HS-27A (cell line): ENCODE data around the gene TMEM19.
A peak's percentile ranks its signal among the peaks of the same experiment; 100 is the strongest.
"Not testable (repeated sequence)": the region's sequence is repeated elsewhere in the genome, so short reads cannot be mapped to it uniquely, and the experiment has no call there.

Source experiments
- DNase-seq: peaks from one replicate; pipeline ENCODE4 v3.0.0-alpha.2; 2012; ENCODE audit warnings: low read depth, missing footprints

Gene TMEM19

DNA sequence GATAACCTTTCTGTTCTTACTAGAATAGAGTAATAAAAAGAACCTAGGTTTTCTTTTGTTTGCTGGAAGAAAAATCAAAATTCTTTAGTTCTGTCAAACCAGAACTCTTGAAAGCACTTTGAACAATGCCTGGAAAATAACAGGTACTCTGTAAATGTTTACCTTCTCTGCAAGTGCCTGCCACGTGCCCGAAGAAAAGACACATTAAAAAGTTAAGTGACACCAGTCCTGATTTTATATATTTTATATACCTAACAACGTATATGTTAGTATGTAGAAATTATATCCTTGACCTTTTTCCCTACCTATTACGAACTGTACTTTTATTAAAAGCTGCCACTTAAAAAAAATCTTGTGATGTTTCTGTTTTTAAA lies 20.8 kb upstream of the TMEM19 start:
- no peak for DNase-seq

DNA sequence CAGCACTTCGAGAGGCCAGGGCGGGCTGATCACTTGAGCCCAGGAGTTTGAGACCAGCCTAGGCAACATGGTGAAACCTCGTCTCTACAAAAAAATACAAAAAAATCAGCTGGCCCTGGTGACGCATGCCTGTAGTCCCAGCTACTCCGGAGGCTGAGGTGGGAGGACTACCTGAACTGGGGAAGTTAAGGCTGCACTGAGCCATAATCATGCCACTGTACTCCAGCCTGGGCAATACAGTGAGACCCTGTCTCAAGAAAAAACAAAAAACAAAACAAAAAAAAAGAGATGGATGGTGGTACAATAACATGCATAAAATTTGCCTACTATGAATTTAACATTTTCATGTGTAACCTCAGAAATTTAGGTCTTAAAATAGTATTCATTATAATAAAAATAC lies 19.6 kb upstream of the TMEM19 start:
- no peak for DNase-seq

DNA sequence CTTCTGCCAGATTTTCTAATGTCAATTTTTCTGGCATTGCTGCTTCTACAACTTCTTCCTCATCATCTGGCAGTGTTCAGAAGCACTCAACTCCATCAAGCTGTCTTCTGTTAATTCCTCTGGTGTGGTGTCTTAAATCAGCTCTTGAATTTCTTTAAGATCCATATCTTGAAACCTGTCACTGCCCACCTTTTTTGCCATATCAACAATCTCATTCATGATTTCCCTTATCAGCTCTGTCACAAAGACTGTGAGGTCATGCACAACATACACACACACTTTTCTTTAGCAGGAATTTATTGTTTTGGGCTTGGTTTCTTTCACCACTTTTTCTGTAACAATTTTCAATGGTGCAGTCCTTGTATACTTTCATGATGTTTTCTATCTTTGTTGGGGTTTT lies 14.6 kb upstream of the TMEM19 start:
- DNase-seq = no peak

DNA sequence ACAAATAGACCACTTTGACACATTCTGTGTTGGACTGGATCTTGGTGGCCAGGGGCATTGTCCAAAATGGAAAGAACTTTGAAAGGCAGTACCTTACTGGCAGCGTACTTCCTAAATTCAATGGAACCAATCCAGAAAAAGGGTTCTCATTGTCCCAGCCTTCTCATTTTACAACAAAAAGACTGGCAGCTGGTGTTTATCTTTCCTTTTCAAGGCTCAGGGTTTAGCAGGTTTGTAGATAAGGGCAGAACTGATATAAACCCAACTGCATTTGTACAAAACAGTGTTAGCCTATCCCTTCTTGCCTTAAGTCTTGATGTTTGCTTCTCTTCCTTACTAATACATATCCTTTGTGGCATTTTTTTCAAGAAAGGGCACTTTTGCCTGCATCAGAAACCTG lies 14.1 kb upstream of the TMEM19 start:
- DNase-seq = no peak

DNA sequence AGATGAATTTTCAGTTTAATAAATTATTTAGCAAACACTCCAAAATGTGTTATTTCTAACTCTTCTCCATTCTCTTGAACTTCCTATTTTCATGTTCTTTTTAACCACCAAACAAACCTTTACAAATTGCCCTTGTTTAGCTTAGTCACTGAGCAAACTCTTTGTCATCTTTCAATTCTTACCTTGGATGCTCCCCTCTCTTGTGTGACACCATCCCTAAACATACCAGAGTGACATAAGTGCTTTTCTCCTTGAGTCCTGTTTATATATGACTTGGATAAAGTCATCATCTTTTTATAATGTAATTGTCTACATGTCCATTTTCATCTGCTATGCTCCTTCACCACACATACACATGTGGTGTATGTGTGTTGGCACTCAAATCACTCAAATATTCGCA lies 3.4 kb upstream of the TMEM19 start:
- no peak for DNase-seq

DNA sequence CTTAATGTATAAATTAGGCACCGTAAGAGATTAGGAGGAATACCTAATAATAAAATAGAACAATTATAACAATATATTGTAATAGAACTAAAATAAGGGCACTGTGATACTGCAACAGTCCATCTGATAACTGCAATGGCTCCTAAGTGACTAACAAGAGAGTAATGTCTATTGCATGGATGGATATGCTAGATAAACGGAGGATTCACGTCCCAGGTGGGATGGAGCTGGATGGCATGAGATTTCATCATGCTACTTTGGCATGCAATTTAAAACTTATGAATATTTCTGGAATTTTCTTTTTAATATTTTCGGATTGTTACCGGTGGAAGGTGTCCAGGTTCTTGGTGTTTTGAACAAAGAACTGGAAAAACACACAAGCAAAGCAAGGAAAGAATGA lies 2.2 kb upstream of the TMEM19 start:
- no peak for DNase-seq

DNA sequence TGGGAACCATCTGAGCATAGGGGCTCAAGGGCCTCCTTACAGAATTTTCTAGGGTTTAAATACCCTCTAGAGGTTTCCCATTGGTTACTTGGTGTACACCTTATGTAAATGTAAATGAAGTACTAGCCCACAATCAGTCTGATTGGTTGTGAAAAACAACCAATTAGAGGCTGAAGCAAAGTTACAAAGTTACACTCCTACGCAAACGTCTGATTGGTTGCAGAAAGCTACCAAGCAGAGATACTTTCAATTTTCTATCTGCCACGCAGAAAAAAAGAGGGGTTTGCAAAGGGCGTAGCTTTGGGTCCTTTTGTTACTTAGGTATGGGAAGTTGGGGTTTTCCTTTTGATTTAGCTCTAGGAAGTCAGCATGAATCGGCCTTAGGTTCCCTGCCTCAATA lies 1.8 kb upstream of the TMEM19 start:
- DNase-seq = no peak

DNA sequence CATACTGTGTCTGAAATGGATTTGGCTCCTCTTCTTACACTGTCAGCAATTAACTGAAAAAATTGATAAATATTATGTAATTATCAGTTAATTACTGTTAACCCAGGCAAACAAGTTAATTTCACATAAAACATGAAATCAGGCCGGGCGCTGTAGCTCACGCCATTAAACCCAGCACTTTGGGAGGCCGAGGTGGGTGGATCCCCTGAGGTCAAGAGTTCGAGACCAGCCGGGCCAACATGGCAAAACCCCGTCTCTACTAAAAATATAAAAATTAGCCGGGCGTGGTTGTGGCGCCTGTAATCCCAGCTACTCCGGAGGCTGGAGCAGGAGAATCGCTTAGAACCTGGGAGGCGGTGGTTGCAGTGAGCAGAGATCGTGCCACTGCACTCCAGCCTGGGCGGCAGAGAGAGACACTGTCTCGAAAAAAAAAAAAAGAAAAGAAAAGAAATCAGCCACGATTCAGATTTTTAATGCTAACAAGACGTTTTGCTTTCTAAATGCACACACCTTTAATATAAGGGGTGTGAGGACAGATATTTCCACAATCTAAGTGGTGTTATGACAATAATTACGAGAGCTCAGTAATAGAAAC lies 473 bp upstream of the TMEM19 start:
- no peak for DNase-seq

DNA sequence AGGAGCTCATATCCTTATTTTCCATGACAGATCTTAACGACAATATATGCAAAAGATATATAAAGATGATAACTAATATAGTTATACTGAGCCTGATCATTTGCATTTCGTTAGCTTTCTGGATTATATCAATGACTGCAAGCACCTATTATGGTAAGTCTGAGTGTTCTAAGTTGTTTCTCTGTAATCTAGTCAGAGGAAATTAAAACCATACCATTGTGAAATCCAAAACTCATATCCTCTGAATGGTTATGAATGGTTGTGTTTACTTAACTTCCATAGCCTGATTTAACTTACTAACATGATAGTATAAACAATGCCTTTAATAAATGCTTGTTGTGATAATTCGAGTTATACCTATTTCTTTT lies 760 bp downstream of the TMEM19 start:
- DNase-seq = no peak

DNA sequence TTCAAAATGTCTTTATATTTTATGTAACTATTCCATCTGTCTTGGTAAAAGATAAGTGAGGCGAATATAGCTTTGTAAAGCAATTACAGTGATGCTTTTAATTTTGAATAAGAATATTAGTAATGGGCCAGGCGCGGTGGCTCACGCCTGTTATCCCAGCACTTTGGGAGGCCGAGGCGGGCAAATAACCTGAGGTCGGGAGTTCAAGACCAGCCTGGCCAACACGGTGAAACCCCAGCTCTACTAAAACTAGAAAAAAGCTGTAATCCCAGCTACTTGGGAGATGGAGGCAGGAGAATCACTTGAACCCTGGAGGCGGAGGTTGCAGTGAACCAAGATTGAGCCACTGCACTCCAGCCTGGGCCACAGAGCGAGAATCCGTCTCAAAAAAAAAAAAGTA lies 1.3 kb downstream of the TMEM19 start:
- DNase-seq = not testable (repeated sequence)

DNA sequence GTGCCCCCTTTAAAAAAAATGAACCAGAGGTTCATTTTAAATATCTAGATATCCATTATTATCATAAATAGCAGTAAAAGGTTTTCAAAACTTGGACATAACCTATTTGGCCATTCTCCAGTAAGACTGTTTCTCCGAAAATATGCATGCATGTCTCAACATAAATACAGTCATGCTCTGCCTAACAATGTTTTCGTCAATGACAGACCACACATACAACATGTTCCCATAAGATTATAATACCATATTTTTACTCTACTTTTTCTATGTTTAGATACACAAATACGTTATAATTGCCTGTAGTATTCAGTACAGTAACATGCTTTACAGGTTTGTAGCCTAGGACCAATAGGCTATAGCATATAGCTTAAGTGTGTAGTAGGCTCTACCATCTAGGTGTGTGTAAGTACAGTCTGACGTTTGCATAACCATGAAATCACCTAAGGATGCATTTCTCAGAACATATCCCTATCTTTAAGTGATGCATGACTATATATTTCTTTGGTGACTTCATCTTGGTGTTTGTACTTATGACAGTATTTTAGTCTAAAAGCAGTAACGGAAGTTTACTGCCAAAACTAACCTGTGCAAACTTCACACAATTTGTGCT lies 3.2 kb downstream of the TMEM19 start:
- DNase-seq = no peak

DNA sequence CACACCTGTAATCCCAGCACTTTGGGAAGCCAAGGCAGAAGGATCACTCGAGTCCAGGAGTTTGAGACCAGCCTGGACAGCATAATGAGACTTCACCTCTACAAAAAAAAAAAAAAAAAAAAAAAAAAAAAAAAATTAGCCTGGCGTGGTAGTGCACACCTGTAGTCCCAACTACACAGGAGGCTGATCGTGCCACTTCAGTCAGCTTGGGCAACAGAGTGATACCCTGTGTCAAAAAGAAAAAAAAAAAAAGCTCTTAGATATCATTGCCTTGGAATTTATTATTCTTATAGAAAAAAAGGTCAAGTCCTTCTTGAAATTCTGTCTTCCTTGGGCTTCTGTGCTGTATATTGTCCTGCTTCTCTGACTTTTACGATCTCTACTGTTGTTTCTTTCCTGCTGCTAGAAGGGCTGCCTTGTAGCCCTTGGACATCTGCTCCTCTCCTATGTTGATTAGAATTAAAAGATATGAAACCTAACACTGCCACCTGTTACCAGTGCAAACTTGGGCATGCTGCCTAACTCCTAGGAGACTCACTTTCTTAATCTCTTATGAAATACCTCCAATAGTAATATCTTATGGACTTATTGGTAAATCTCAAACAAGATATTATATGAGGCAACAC lies 5.7 kb downstream of the TMEM19 start:
- DNase-seq = no peak

DNA sequence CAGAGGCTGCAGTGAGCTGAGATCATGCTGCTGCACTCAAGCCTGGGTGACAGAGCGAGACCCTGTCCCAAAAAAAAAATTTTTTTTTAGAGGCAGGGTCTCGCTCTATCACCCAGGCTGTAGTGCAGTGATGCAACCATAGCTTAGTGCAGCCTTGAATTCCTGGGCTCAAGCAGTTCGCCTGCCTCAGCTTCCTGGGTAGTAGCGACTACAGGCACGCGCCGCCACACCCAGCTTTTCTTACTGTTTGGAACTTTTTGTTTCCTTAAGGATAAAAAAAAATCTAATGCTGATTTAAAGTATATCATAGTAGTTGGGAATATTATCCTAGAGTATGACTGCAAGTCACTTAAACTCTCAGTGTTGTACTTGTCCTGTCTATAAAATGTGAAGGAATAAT lies 7.2 kb downstream of the TMEM19 start:
- no peak for DNase-seq

DNA sequence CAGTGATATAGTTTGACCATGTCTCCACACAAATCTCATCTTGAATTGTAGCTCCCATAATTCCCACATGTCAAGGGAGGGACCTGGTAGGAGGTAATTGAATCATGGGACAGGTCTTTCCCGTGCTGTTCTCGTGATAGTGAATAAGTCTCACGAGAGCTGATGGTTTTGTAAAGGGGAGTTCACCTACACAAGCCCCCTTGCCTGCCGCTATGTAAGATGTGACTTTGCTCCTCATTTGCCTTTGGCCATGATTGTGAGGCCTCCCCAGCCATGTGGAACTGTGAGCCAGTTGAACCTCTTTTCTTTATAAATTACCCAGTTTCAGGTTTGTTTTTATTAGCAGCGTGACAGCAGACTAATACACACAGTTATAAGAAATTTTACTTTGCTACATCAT lies 7.8 kb downstream of the TMEM19 start:
- not testable (repeated sequence) for DNase-seq

DNA sequence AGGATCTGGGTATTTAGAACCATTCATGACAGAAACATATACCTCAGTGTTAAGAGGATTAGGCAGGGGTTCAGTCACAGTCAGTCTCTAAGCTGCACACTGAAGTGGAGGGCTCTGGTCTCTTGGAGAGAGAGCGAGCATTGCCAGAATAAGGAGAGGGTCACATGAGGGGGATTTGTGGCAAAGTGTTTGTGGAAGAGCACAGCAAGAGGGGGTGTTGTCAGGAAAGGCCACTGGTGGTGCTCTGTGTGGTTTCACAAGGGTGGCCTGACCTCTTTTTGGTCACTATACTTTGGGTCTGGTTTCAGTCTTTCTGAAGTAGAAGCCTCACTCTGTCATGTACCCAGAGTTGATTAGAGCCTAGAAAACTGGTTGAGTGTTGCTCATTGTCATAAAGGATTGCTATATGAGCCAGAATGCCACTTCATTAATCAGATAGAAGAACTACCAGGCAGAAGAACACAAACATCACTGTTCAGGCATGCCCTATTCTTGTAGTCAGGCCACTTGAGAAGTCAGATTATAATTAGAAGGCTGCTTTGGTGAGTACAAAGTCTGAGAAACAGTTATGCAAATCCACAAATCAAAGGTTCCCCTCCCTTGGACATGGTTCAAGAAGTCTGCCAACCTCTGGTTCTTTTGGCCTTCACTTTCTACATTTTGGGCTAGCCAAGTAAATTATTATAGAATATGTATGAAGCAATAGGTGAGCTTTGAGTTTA lies 8.4 kb downstream of the TMEM19 start:
- DNase-seq = no peak

DNA sequence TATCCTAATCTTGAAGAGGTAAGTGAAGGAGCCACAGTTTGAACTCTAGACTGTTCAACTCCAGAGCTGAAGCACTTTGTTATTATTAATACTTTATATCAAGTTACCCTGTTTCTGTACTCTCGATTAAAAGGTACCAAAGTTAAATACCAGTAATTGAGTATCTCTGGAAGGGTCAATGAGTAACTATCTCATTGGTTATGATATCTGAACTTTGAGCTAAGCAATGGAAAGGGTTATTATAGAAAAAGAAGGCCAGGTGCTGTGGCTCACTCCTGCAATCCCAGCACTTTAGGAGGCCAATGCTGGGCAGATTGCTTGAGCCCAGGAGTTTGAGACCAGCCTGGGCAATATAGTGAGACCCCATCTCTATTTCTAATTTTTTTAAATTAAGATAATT lies 9.9 kb downstream of the TMEM19 start:
- no peak for DNase-seq

DNA sequence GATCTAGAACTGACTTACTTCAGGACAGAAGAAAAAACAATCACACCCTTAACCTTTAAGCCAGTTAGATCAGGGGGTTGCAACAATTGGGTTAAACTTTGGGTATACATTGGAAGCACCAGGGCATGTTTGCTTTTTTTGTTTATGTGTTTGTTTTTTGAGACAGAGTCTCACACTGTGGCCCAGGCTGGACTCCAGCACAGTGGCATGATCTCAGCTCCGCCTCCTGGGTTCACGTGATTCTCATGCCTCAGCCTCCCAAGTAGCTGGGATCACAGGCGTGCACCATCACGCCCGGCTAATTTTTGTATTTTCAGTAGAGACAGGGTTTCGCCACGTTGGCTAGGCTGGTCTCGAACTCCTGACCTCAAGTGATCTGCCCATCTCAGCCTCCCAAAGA lies 16.3 kb downstream of the TMEM19 start:
- DNase-seq = not testable (repeated sequence)

DNA sequence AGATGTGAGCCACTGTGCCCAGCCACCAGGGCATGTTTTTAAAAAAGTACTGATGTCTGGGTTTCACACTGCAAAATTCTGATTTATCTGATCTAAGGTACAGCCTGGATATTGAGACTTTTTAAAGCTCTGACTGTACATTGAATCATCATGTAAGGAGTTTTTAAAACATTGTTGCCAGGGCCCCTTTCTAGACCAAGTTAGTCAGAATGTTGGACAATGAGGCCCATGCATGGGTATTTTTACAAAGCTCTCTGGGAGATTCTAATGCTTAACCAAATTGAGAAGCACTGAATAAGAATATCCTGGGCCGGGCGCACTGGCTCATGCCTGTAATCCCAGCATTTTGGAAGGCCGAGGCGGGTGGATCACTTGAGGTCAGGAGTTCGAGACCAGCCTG lies 16.7 kb downstream of the TMEM19 start:
- no peak for DNase-seq

DNA sequence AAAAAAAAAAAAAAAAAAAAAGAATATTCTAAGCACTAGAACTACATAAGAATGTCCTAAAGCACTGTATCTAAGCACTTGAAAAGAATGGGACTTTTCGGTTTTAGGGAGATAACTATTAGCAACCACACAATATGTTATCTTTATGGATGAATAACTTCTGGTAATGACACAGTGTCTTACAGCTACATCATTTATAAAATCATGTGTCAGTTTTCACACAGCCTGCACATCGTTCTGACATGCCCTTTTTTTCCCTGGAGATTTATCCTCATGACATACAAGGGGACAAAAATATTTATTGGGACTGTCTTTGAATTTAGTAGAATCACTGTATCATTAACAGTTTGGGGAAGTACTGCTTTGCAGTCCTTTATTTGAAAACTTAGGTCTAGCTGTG lies 17.3 kb downstream of the TMEM19 start:
- DNase-seq = no peak

DNA sequence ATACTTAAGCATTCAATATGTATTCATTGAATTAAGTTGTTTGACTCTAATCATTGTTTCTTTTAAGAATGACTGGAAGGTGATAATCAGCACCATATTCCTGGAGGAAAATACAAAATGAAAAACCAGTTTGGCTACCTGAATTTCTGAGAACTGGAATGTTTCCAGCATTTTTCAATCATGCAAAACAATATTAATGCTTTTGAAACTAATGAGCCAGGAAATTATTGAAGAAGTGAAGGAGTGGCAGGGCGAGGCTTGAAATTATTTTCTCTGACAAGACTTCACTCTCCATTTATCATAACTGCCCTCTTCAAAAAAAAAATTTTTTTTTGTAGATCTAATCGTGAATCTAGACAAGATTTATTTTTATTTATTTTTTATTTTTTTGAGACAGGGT lies 19.0 kb downstream of the TMEM19 start:
- DNase-seq = no peak

DNA sequence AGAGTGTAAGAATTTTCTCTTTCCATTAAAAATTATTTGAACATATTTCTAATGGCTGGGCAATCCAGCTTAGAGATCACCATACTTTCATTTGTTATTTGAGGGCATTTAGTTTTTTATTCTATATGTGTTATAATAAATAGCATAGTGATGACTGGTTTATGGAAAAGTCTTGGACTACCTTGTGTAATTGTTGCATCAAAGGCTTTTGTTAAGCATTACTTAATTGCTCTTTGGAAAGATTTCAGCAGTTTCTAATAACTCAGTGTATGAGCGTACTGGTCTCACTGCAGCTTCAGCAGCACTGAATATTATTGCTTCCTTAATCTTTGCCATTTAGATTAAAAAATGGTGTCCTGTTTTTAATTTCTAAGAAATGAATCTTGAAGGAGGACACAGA lies 22.8 kb downstream of the TMEM19 start:
- no peak for DNase-seq

DNA sequence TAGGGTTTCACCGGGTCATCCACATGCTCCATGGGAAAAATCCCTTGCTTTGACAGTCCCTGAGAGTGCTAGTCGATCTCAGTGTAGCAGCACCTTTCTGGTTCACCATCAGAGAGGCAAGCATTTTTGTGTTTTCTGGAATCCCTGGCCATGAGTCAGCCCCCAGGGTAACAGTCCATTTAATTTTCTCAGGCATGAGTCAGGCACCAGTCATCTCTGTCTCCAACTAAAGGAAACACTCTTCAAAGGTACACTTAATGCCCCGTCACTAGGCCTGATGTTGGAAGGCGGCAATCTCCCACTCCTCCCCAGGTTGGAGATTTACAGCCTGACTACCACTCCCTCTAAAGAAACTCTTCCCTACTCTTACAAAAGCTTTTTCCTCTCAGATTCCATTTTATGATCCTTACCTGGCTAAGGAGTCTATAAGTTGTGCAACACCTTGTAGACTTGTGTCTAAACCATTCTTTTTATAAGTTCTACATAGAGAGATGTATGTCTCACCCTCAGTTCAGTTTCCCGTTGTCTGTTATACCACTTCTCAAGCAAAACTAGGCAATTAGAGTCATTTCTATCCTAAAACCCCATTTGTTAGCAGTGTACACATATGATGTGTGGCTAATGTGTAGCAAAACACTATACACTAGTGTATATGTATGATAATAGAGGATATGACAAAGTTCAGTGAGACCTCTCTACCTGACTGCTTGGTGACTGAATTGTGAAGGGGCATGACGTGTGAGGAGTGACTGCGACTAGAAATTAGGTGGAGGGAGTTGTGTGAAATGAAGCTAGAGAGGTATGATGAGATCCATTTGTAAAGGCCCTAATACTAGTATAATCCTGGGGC lies 24.6 kb downstream of the TMEM19 start:
- peak; percentile 90 for DNase-seq

DNA sequence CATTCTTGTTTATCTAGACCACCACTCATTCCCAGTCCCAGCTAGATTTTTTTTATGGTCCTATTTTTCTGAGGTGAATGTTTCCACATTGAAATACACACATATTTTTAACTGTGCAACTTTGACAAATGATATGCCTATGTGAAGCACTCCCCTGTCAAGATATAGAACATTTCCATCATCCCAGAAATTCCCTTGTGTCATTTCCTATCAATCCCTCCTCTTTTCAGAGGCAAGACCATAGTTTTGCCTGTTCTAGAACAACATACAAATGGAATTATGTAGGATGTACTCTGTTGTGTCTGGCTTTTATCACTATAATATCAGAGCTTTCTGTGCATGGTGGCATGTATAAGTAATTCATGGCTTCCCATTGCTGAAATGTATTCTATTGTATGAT lies 32.7 kb downstream of the TMEM19 start:
- DNase-seq = no peak
